Measurements from ENCODE around the gene MOV10.

MOV10 gene

GRCh38 chr1:112685913-112686312, 11.5 kb downstream of the MOV10 start:
- DNase-seq (ENCODE audit: extremely low read depth, insufficient read length), result no peak
- no peak for TF ChIP-seq CTCF (IDR thresholded peaks at IDR 0.05; ENCODE audit: insufficient read depth, low read length, poor library complexity, severe bottlenecking)
- Histone ChIP-seq H3K27me3 (replicated peaks; ENCODE audit: control insufficient read depth, insufficient read depth, low read length) (no peaks in the 10 kb centered on the region), H3K36me3 (ENCODE audit: control insufficient read depth, insufficient read depth, low read length) (peaks cover 10% of the 10 kb centered on the region), H3K4me3 (replicated peaks; ENCODE audit: low read depth, low read length) (no peak overlapping the region)

DNA sequence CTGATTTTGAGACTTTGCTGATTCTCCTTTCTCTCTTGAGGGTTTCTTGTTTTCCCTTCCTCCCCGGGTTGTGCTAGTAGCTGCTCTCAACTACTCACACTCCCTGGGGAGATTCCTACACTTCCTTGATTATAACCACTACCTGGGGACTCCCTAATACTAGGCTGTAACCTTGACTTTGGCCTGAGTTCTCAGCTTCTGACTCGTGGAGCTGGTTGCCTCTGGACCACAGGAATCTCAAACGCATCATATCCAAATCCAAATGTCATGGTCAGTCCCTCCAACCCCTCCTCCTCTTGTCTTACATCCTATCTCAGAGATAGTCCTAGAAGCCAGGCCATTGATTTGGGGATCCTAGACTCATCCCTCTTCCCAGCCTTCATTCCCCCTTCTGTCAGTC, 12.0 kb downstream of the MOV10 start:
- H3K4me3 ChIP-seq (replicated peaks; ENCODE audit: low read depth, low read length), result no peak overlapping the region
- no peaks in the 10 kb centered on the region for H3K27me3 ChIP-seq (replicated peaks; ENCODE audit: control insufficient read depth, insufficient read depth, low read length)
- peaks cover 10% of the 10 kb centered on the region for H3K36me3 ChIP-seq (ENCODE audit: control insufficient read depth, insufficient read depth, low read length)
- no peak for DNase-seq (ENCODE audit: extremely low read depth, insufficient read length)
- TF ChIP-seq CTCF (IDR thresholded peaks at IDR 0.05; ENCODE audit: insufficient read depth, low read length, poor library complexity, severe bottlenecking), result no peak

DNA sequence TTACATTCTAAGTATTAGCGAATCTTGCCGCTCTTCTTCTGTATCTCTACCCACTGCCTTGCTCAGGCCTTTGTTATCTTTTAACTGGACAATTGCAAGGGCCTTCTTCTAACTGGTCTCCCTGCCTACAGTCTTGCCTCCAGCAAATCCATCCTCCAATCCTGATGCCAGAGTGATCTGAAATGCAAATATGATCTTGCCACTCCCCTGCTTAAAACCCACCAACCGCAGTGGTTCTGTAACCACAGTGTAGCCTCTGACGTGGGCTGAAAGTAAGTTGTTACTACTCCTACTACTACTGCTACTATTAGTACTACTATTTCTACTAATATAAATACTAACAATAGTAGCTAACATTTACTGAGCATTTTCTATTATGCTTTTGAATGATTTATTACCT, 12.4 kb downstream of the MOV10 start:
- no peaks in the 10 kb centered on the region for H3K27me3 ChIP-seq (replicated peaks; ENCODE audit: control insufficient read depth, insufficient read depth, low read length)
- no peak overlapping the region for H3K4me3 ChIP-seq (replicated peaks; ENCODE audit: low read depth, low read length)
- DNase-seq (ENCODE audit: extremely low read depth, insufficient read length), result no peak
- peaks cover 10% of the 10 kb centered on the region for H3K36me3 ChIP-seq (ENCODE audit: control insufficient read depth, insufficient read depth, low read length)
- TF ChIP-seq CTCF (IDR thresholded peaks at IDR 0.05; ENCODE audit: insufficient read depth, low read length, poor library complexity, severe bottlenecking), result no peak

GRCh38 chr1:112687361-112687760, 12.9 kb downstream of the MOV10 start:
- no peaks in the 10 kb centered on the region for H3K27me3 ChIP-seq (replicated peaks; ENCODE audit: control insufficient read depth, insufficient read depth, low read length)
- no peak overlapping the region for H3K4me3 ChIP-seq (replicated peaks; ENCODE audit: low read depth, low read length)
- H3K36me3 ChIP-seq (ENCODE audit: control insufficient read depth, insufficient read depth, low read length), result peaks cover 12% of the 10 kb centered on the region
- no peak for TF ChIP-seq CTCF (IDR thresholded peaks at IDR 0.05; ENCODE audit: insufficient read depth, low read length, poor library complexity, severe bottlenecking)
- no peak for DNase-seq (ENCODE audit: extremely low read depth, insufficient read length)

DNA sequence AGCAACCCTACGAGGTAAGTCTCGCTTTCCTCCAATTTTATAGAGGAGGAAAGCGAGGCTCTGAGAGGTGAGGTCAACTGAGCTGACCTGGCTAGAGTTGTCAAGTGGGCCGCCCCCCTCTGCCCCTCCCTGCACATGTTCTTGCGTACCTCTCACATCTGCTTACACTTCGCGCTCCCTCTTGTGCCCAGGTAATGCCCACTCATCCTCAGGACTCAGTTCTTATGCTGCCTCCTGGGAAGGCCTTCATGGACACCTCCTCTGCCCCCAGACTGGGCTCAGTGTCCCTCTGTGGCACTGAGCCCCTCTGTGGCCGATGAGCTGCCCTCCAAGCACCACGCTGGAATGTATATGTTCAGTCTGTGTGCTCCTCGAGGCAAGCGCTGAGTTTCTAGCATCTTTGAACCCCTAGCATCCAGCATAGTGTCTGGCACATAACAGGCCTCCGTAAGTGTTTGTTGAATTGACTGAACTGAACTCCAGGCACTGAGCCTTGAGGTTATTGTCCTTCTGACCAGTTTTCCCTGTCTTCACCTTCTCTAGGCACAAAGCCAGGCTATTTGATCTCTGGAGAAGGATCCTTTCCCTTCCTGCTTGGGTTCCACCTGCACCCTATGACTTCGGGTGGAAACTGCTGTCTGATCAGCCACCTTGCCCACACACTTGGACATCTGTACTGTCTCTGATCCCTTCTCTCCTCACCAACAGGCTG, 13.5 kb downstream of the MOV10 start:
- DNase-seq (ENCODE audit: extremely low read depth, insufficient read length), result no peak
- Histone ChIP-seq H3K27me3 (replicated peaks; ENCODE audit: control insufficient read depth, insufficient read depth, low read length) (no peaks in the 10 kb centered on the region), H3K36me3 (ENCODE audit: control insufficient read depth, insufficient read depth, low read length) (peaks cover 14% of the 10 kb centered on the region), H3K4me3 (replicated peaks; ENCODE audit: low read depth, low read length) (no peak overlapping the region)
- no peak for TF ChIP-seq CTCF (IDR thresholded peaks at IDR 0.05; ENCODE audit: insufficient read depth, low read length, poor library complexity, severe bottlenecking)

DNA sequence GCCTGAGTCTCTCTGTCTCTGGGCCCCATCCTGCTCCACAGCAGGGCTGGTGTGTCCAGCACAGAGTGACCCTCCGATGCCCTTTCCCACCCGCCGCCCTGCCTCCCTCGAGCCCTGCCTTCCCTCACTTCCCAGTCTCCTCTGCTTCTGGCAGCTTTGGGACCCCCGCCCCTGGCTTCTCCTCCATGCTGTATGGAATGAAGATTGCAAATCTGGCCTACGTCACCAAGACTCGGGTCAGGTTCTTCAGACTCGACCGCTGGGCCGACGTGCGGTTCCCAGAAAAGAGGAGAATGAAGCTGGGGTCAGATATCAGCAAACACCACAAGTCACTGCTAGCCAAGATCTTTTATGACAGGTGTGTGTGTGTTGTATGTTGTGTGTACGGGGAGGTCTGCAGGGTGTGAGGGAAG, 14.3 kb downstream of the MOV10 start:
- peaks cover 15% of the 10 kb centered on the region for H3K36me3 ChIP-seq (ENCODE audit: control insufficient read depth, insufficient read depth, low read length)
- TF ChIP-seq CTCF (IDR thresholded peaks at IDR 0.05; ENCODE audit: insufficient read depth, low read length, poor library complexity, severe bottlenecking), result no peak

More for the DNA sequence above, 14.3 kb downstream of the MOV10 start:
- Histone ChIP-seq H3K4me3 (replicated peaks; ENCODE audit: low read depth, low read length) (no peak overlapping the region), H3K27me3 (replicated peaks; ENCODE audit: control insufficient read depth, insufficient read depth, low read length) (no peaks in the 10 kb centered on the region)
- DNase-seq (ENCODE audit: extremely low read depth, insufficient read length), result no peak
